HG02759 (cell line): Measurements from ENCODE around the gene CTSO.
A peak's percentile ranks its signal among the peaks of the same experiment; 100 is the strongest.
"Not testable (repeated sequence)": the region's sequence is repeated elsewhere in the genome, so short reads cannot be mapped to it uniquely, and the experiment has no call there.

ENCODE experiments used
- ATAC-seq: cut with Tn5 transposase; IDR thresholded peaks from one replicate; pipeline ENCODE4 v1.9.1; 2021; ENCODE audit warnings: mild to moderate bottlenecking, moderate library complexity; ENCODE audit not compliant: unreplicated experiment

The CTSO gene

GRCh38 chr4:155908187-155909139, 45.2 kb downstream of the CTSO start:
- ATAC-seq: peak; percentile 56

GRCh38 chr4:155907556-155907955, 46.1 kb downstream of the CTSO start:
- ATAC-seq: no peak

GRCh38 chr4:155906554-155907247, 47.0 kb downstream of the CTSO start:
- ATAC-seq: no peak

- ATAC-seq: no peak
Measured at GRCh38 chr4:155904331-155904730, 49.3 kb downstream of the CTSO start.

- no peak for ATAC-seq
Measured at GRCh38 chr4:155903453-155903852, 50.2 kb downstream of the CTSO start, which contains the start of gene TDO2. TDO2 (plus strand) TSS chr4:155903696; CDS start chr4:155903759, 63 bp downstream.

GRCh38 chr4:155901013-155901412, 52.7 kb downstream of the CTSO start:
- ATAC-seq: no peak

GRCh38 chr4:155900381-155900780, 53.3 kb downstream of the CTSO start:
- no peak for ATAC-seq

GRCh38 chr4:155899891-155900290, 53.8 kb downstream of the CTSO start:
- no peak for ATAC-seq

- not testable (repeated sequence) for ATAC-seq
Measured at GRCh38 chr4:155898371-155898770, 55.3 kb downstream of the CTSO start.

- ATAC-seq: no peak
Measured at GRCh38 chr4:155891058-155891457, 62.6 kb downstream of the CTSO start.

GRCh38 chr4:155889946-155890345, 63.7 kb downstream of the CTSO start:
- no peak for ATAC-seq

GRCh38 chr4:155889031-155889793, 64.5 kb downstream of the CTSO start:
- peak; percentile 92 for ATAC-seq

GRCh38 chr4:155887847-155888570, 65.7 kb downstream of the CTSO start:
- no peak for ATAC-seq

- no peak for ATAC-seq
Measured at GRCh38 chr4:155887045-155887444, 66.6 kb downstream of the CTSO start.

- no peak for ATAC-seq
Measured at GRCh38 chr4:155885666-155886065, 68.0 kb downstream of the CTSO start.

- ATAC-seq: no peak
Measured at GRCh38 chr4:155883895-155884294, 69.8 kb downstream of the CTSO start.

GRCh38 chr4:155881555-155881954, 72.1 kb downstream of the CTSO start:
- no peak for ATAC-seq

GRCh38 chr4:155879767-155880166, 73.9 kb downstream of the CTSO start:
- ATAC-seq: no peak

GRCh38 chr4:155878611-155879010, 75.1 kb downstream of the CTSO start:
- no peak for ATAC-seq

GRCh38 chr4:155877971-155878370, 75.7 kb downstream of the CTSO start:
- no peak for ATAC-seq
